ENCODE results near the gene DHRS4. TPM values are rescaled to one million over a fixed set of nuclear protein-coding genes. Genes with fewer than 3 reads are reported as not detected.

DHRS4 gene
- total RNA-seq = 41.6 and 45.1 TPM in 2 replicates

DNA sequence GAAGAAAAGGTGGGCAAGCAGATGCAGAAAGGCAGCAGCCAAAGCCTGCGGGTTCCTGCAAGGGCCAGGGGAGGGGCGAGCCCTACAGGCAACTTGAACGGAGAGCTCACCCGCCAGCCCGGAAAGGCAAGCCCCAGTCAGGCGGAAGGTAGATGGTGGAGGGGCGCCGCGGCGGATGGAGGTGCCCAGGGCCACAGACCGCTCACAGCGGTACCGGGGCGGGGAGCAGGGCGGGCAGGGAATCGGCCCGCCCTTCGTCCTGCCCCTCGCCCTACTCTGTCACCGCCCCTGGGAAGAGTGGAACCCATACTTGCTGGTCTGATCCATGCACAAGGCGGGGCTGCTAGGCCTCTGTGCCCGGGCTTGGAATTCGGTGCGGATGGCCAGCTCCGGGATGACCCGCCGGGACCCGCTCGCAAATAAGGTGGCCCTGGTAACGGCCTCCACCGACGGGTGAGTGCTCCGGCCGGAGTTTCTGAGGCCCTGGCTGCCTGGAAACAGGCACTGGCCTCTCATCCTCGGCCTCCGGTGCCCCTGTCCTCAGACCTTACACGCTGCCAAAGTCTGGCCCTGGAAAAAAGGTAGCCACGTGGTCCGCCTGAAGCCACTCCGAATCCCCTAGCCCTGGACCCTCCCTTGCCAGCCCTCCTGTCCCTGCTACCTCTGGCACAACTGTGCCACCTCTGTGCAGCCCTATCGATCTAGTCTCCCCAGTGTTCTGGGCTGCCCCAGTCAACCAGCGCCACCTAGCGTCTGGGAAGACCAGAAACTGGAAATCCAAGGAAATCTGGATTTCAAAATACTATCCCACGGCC, at the start of gene DHRS4:
DHRS4 (plus strand) TSS at position 307 of the 815 bp plus-strand sequence; CDS start at position 326, 19 bp downstream.

GRCh38 chr14:23988607-23989363, 35.2 kb downstream of the DHRS4 start, which contains the start of gene DHRS4L2:
TSS of gene DHRS4L2 (plus strand) at chr14:23988929. CDS start at chr14:23988948, 19 bp downstream.

Other genes starting within 250 kb of the DHRS4 start
- 9.4 and 12.6 TPM in 2 replicates for gene DHRS4L2, start 35.2 kb downstream of the DHRS4 start, total RNA-seq
- gene CARMIL3, start 98.2 kb downstream of the DHRS4 start, total RNA-seq = under 0.01 TPM in 2 replicates
- not detected in 2 replicates for gene CPNE6, start 117.8 kb downstream of the DHRS4 start, total RNA-seq
- gene PCK2, start 140.5 kb downstream of the DHRS4 start, total RNA-seq = 20.4 and 23.9 TPM in 2 replicates
- 88.3 and 88.7 TPM in 2 replicates for gene DCAF11, start 161.0 kb downstream of the DHRS4 start, total RNA-seq
- gene NRL, start 161.2 kb downstream of the DHRS4 start, total RNA-seq = 1.6 and 2.0 TPM in 2 replicates
- gene FITM1, start 176.9 kb downstream of the DHRS4 start, total RNA-seq = 0.39 and 1.7 TPM in 2 replicates
- 22.4 and 72.6 TPM in 2 replicates for gene PSME1, start 182.4 kb downstream of the DHRS4 start, total RNA-seq
- 11.4 and 13.6 TPM in 2 replicates for gene EMC9, start 187.8 kb downstream of the DHRS4 start, total RNA-seq
- 32.6 and 48.4 TPM in 2 replicates for gene PSME2, start 192.8 kb downstream of the DHRS4 start, total RNA-seq
- 75.4 and 87.3 TPM in 2 replicates for gene RNF31, start 193.7 kb downstream of the DHRS4 start, total RNA-seq
- gene IRF9, start 207.5 kb downstream of the DHRS4 start, total RNA-seq = 42.4 and 46.6 TPM in 2 replicates
- gene REC8, start 218.3 kb downstream of the DHRS4 start, total RNA-seq = 14.2 and 15.7 TPM in 2 replicates
- gene IPO4, start 235.0 kb downstream of the DHRS4 start, total RNA-seq = 20.4 and 36.2 TPM in 2 replicates
- gene TM9SF1, start 241.7 kb downstream of the DHRS4 start, total RNA-seq = 73.8 and 74.5 TPM in 2 replicates

Measured in placental epithelial cell (primary cell).